Measurements from ENCODE around the gene CHD6. TPM values are rescaled to one million over a fixed set of nuclear protein-coding genes. Genes with fewer than 3 reads are reported as not detected.

Gene CHD6
- total RNA-seq, 2 donors from 2014 or later = 19.6 to 28.0 TPM

- no peak for DNase-seq (ENCODE audit: low spot score in 2 of 2)
- H3K27ac Mint-ChIP-seq = no peak overlapping the region
- ATAC-seq = no peak
- no peaks in the 10 kb centered on the region for H3K36me3 Mint-ChIP-seq
- H3K9me3 Mint-ChIP-seq = no peaks in the 10 kb centered on the region
Measured at GRCh38 chr20:41361757-41362747, 256.1 kb downstream of the CHD6 start.

- no peak for DNase-seq (ENCODE audit: low spot score in 2 of 2)
- H3K9me3 Mint-ChIP-seq = no peaks in the 10 kb centered on the region
- H3K27ac Mint-ChIP-seq = no peak overlapping the region
- H3K36me3 Mint-ChIP-seq = no peaks in the 10 kb centered on the region
- no peak for ATAC-seq
Measured at GRCh38 chr20:41360831-41361756, 257.1 kb downstream of the CHD6 start.

GRCh38 chr20:41359541-41360011, 258.6 kb downstream of the CHD6 start:
- DNase-seq (ENCODE audit: low spot score in 2 of 2) = no peak
- no peaks in the 10 kb centered on the region for H3K36me3 Mint-ChIP-seq
- no peak overlapping the region for H3K27ac Mint-ChIP-seq
- ATAC-seq = no peak
- no peaks in the 10 kb centered on the region for H3K9me3 Mint-ChIP-seq

GRCh38 chr20:41358717-41359116, 259.5 kb downstream of the CHD6 start:
- ATAC-seq (no peak), DNase-seq (ENCODE audit: low spot score in 2 of 2) (no peak)
- Mint-ChIP-seq H3K36me3 (no peaks in the 10 kb centered on the region), H3K27ac (no peak overlapping the region), H3K9me3 (no peaks in the 10 kb centered on the region)

- H3K9me3 Mint-ChIP-seq = no peaks in the 10 kb centered on the region
- H3K27ac Mint-ChIP-seq = no peak overlapping the region
- DNase-seq (ENCODE audit: low spot score in 2 of 2) (no peak), ATAC-seq (no peak)
- no peaks in the 10 kb centered on the region for H3K36me3 Mint-ChIP-seq
Measured at GRCh38 chr20:41358230-41358629, 259.9 kb downstream of the CHD6 start.

GRCh38 chr20:41357424-41358163, 260.6 kb downstream of the CHD6 start:
- no peak overlapping the region for H3K27ac Mint-ChIP-seq
- DNase-seq (ENCODE audit: low spot score in 2 of 2) (no peak), ATAC-seq (peak in 1 of 2 donors; percentile 24)
- no peaks in the 10 kb centered on the region for H3K9me3 Mint-ChIP-seq
- no peaks in the 10 kb centered on the region for H3K36me3 Mint-ChIP-seq

- DNase-seq (ENCODE audit: low spot score in 2 of 2) (no peak), ATAC-seq (no peak)
- H3K27ac Mint-ChIP-seq = no peak overlapping the region
- no peaks in the 10 kb centered on the region for H3K9me3 Mint-ChIP-seq
- H3K36me3 Mint-ChIP-seq = no peaks in the 10 kb centered on the region
Measured at GRCh38 chr20:41356951-41357350, 261.2 kb downstream of the CHD6 start.

GRCh38 chr20:41355598-41356203, 262.5 kb downstream of the CHD6 start:
- Mint-ChIP-seq H3K36me3 (no peaks in the 10 kb centered on the region), H3K9me3 (no peaks in the 10 kb centered on the region), H3K27ac (no peak overlapping the region)
- ATAC-seq (no peak), DNase-seq (ENCODE audit: low spot score in 2 of 2) (no peak)

GRCh38 chr20:41355192-41355591, 263.0 kb downstream of the CHD6 start:
- DNase-seq (ENCODE audit: low spot score in 2 of 2) (no peak), ATAC-seq (no peak)
- H3K9me3 Mint-ChIP-seq = no peaks in the 10 kb centered on the region
- no peaks in the 10 kb centered on the region for H3K36me3 Mint-ChIP-seq
- H3K27ac Mint-ChIP-seq = no peak overlapping the region

- Mint-ChIP-seq H3K9me3 (no peaks in the 10 kb centered on the region), H3K27ac (no peak overlapping the region), H3K36me3 (no peaks in the 10 kb centered on the region)
- ATAC-seq (no peak), DNase-seq (ENCODE audit: low spot score in 2 of 2) (no peak)
Measured at GRCh38 chr20:41353530-41353929, 264.6 kb downstream of the CHD6 start.

- Mint-ChIP-seq H3K27ac (no peak overlapping the region), H3K9me3 (no peaks in the 10 kb centered on the region), H3K36me3 (no peaks in the 10 kb centered on the region)
- DNase-seq (ENCODE audit: low spot score in 2 of 2) = no peak
- no peak for ATAC-seq
Measured at GRCh38 chr20:41352666-41353065, 265.5 kb downstream of the CHD6 start.

GRCh38 chr20:41352106-41352505, 266.1 kb downstream of the CHD6 start:
- DNase-seq (ENCODE audit: low spot score in 2 of 2) (no peak), ATAC-seq (no peak)
- H3K9me3 Mint-ChIP-seq = no peaks in the 10 kb centered on the region
- no peak overlapping the region for H3K27ac Mint-ChIP-seq
- no peaks in the 10 kb centered on the region for H3K36me3 Mint-ChIP-seq

Data from activated naive CD4-positive, alpha-beta T cell treated with anti-CD3 and anti-CD28 coated beads, Interleukin-2, amount 50 U/mL, for 72 hours (primary cell).